Keratinocyte (primary cell): ENCODE measurements around the gene THBS1. TPM values are rescaled to one million over a fixed set of nuclear protein-coding genes. Genes with fewer than 3 reads are reported as not detected.

Experiments used
- DNase-seq: peaks from one replicate; pipeline ENCODE4 v3.0.0-alpha.2; 2011; ENCODE audit warnings: low read depth, missing footprints, low spot score
- FAIRE-seq: peaks from 2 replicates; lab custom pipeline; 2011; peaks lifted over from hg19 to GRCh38; lab: Jason Lieb, UNC
- H2AFZ ChIP-seq: 2 replicates; pipeline ENCODE4 v1.6.0; 2012; ENCODE audit warnings: low read length, control low read depth, inconsistent platforms; ENCODE audit not compliant: control insufficient read depth
- H3K27ac ChIP-seq: 2 replicates; pipeline ENCODE4 v1.5.1; 2011; ENCODE audit warnings: low read length; ENCODE audit not compliant: control insufficient read depth, insufficient read depth
- H3K27me3 ChIP-seq: 3 replicates; pipeline ENCODE4 v1.6.0; 2011; ENCODE audit warnings: low read length; ENCODE audit not compliant: control insufficient read depth, insufficient read depth; ENCODE audit errors: extremely low read depth
- H3K36me3 ChIP-seq, 2 experiments: 2 replicates in 1 of 2; 3 replicates in 1 of 2; pipeline ENCODE4 v1.5.1; 2011; ENCODE audit warnings: low read length in 2 of 2, mild to moderate bottlenecking in 1 of 2; ENCODE audit not compliant: control insufficient read depth in 2 of 2, insufficient read depth in 2 of 2; ENCODE audit errors: extremely low read depth in 1 of 2
- H3K4me1 ChIP-seq: 3 replicates; pipeline ENCODE4 v1.5.1; 2011; ENCODE audit warnings: low read length; ENCODE audit not compliant: control insufficient read depth, insufficient read depth; ENCODE audit errors: extremely low read depth
- H3K4me2 ChIP-seq: 3 replicates; pipeline ENCODE4 v1.6.0; 2011; ENCODE audit warnings: low read depth, low read length; ENCODE audit not compliant: control insufficient read depth, insufficient read depth; ENCODE audit errors: extremely low read depth
- H3K4me3 ChIP-seq, 3 experiments: fragments of 200-600 bp in 1 of 3; sonication (generic) in 1 of 3; 2 replicates in 2 of 3; 3 replicates in 1 of 3; pipeline ENCODE4 v1.5.1; 2011 to 2016; ENCODE audit warnings: low read length in 3 of 3, mild to moderate bottlenecking in 3 of 3, control low read depth in 2 of 3, inconsistent platforms in 1 of 3, low read depth in 1 of 3, mixed read lengths in 1 of 3, mixed run types in 1 of 3, moderate library complexity in 1 of 3; ENCODE audit not compliant: control insufficient read depth in 2 of 3, insufficient read depth in 2 of 3; ENCODE audit errors: extremely low read depth in 1 of 3
- H3K79me2 ChIP-seq: 2 replicates; pipeline ENCODE4 v1.6.0; 2012; ENCODE audit warnings: low read length; ENCODE audit not compliant: control insufficient read depth, insufficient read depth
- H3K9ac ChIP-seq: 3 replicates; pipeline ENCODE4 v1.6.0; 2011; ENCODE audit warnings: low read length; ENCODE audit not compliant: control insufficient read depth, insufficient read depth; ENCODE audit errors: extremely low read depth
- H3K9me1 ChIP-seq: 3 replicates; pipeline ENCODE4 v1.6.0; 2011; ENCODE audit warnings: low read length; ENCODE audit not compliant: control insufficient read depth, insufficient read depth; ENCODE audit errors: extremely low read depth
- H3K9me3 ChIP-seq: 2 replicates; pipeline ENCODE4 v1.5.1; 2012; ENCODE audit warnings: low read depth, low read length; ENCODE audit not compliant: control insufficient read depth
- H4K20me1 ChIP-seq: 3 replicates; pipeline ENCODE4 v1.6.0; 2011; ENCODE audit warnings: low read length; ENCODE audit not compliant: control insufficient read depth, insufficient read depth; ENCODE audit errors: extremely low read depth
- CTCF ChIP-seq, 3 experiments: IDR thresholded peaks in 1 of 3; conservative IDR thresholded peaks in 1 of 3; optimal IDR thresholded peaks in 1 of 3; 2 replicates in 2 of 3; 3 replicates in 1 of 3; pipeline versions ENCODE3 to v1.5.1; 2011; ENCODE audit warnings: low read length in 3 of 3, mild to moderate bottlenecking in 3 of 3, moderate library complexity in 2 of 3, control low read depth in 1 of 3, inconsistent platforms in 1 of 3; ENCODE audit not compliant: insufficient read depth in 2 of 3; ENCODE audit errors: extremely low read depth in 1 of 3
- EZH2 ChIP-seq: IDR thresholded peaks from one replicate; pipeline ENCODE4 v1.6.1; 2012; ENCODE audit warnings: inconsistent platforms, mild to moderate bottlenecking, low read length, moderate library complexity
- dilution Hi-C: fragments of 300-500 bp; cut with MboI; formaldehyde crosslinking; loops from one replicate; pipeline ENCODE4 v1.7.0; 2020; ENCODE audit warnings: low sequenced_read_pairs; ENCODE audit not compliant: extremely low pct_ligation_motif_present
- polyA plus RNA-seq, 5 experiments: library from polyadenylated mRNA; depleted of rRNA in 3 of 5; stranded (reverse) in 3 of 5; stranded (forward) in 1 of 5; unstranded in 1 of 5; fragments of >200 nt; gene quantifications; 1 replicate in 1 of 5; 2 replicates in 3 of 5; 3 replicates in 1 of 5; pipeline versions ENCODE4 v1.2.1 to v1.2.3, GENCODE V29; 2011 to 2012; ENCODE audit warnings: missing spikeins in 2 of 5, low read depth in 1 of 5, low replicate concordance in 1 of 5

Gene THBS1
- polyA plus RNA-seq, 1 donor (not counting 4 experiments of a cell fraction or from before 2014, with no cell fraction given): 789 TPM

DNA sequence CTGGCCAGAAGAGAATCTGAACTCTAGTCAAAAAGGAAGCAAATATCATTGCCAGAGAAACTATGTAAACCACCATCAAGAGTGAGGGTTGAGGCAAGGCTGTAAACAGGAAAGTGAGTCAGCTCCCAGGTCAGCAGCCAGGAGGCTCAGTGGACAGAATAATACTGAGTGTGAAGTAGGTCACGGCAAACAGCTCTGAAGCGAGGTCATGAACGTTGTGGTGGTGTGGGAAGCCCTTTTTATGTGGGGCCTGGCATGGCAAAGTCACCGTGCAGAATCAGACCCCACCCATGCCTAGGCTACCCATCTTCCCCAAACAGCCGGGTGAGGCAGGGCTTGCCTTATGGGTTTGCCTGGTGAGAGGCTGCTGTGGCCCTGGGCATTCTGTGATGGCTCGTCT is 43.9 kb downstream of the THBS1 start:
- FAIRE-seq (peak; percentile 97), DNase-seq (no peak)

DNA sequence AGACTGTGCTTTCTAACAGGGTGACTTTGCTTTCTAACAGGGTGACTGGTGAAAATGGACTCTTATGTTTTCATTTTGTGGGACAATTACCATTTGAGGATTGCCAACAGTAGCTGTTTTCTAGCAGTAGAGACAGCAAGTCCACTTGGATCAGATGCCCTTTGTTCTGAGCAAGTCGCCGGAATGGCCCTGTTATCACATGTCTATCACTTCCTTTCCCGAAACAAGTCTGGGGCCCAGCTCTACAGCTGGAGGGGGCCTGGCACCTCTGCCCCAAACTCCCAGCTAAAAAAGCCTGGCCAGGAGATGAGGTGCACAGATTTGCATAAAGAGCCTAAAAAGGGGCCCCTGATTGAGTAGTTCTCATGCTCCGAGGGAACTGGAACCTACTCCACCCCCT is 44.6 kb downstream of the THBS1 start:
- DNase-seq (no peak), FAIRE-seq (no peak)
- dilution Hi-C loops: loop anchor here (25.0 kb wide), 1 partner anchor 137 kb away; no protein-coding TSS in a partner anchor
- Histone ChIP-seq H3K9me1 (no peaks in the 10 kb centered on the region), H3K4me2 (no peak overlapping the region), H3K4me1 (peaks cover 42% of the 10 kb centered on the region), H4K20me1 (no peaks in the 10 kb centered on the region), H2AFZ (no peak overlapping the region), H3K9me3 (peaks cover 2% of the 10 kb centered on the region), H3K27me3 (no peaks in the 10 kb centered on the region), H3K79me2 (no peaks in the 10 kb centered on the region), H3K9ac (no peak overlapping the region), H3K27ac (peak overlapping the region; percentile 47), H3K36me3 (no peaks in the 10 kb centered on the region), H3K4me3 (no peak overlapping the region)
- TF ChIP-seq EZH2 (no peak), CTCF (optimal IDR thresholded peaks at IDR 0.05 in 1 of 3, IDR thresholded peaks at IDR 0.05 in 1 of 3, conservative IDR thresholded peaks at IDR 0.05 in 1 of 3; ENCODE audit: extremely low read depth in 1 of 3, insufficient read depth in 2 of 3, low read length in 3 of 3) (no peak)

More for the DNA sequence above, 43.9 kb downstream of the THBS1 start:
- H4K20me1 ChIP-seq: no peaks in the 10 kb centered on the region
- no peak overlapping the region for H2AFZ ChIP-seq
- H3K4me3 ChIP-seq: no peak overlapping the region
- no peaks in the 10 kb centered on the region for H3K27me3 ChIP-seq
- peak overlapping the region; percentile 47 for H3K27ac ChIP-seq
- TF ChIP-seq EZH2 (no peak), CTCF (optimal IDR thresholded peaks at IDR 0.05 in 1 of 3, IDR thresholded peaks at IDR 0.05 in 1 of 3, conservative IDR thresholded peaks at IDR 0.05 in 1 of 3; ENCODE audit: extremely low read depth in 1 of 3, insufficient read depth in 2 of 3, low read length in 3 of 3) (no peak)
- H3K4me2 ChIP-seq: no peak overlapping the region
- no peak overlapping the region for H3K9ac ChIP-seq
- H3K4me1 ChIP-seq: peaks cover 35% of the 10 kb centered on the region
- peaks cover 2% of the 10 kb centered on the region for H3K9me3 ChIP-seq
- dilution Hi-C loops: loop anchor here (25.0 kb wide), 1 partner anchor 137 kb away; no protein-coding TSS in a partner anchor
- H3K9me1 ChIP-seq: no peaks in the 10 kb centered on the region
- H3K36me3 ChIP-seq: no peaks in the 10 kb centered on the region
- no peaks in the 10 kb centered on the region for H3K79me2 ChIP-seq
